ENCODE data around the gene STK31. TPM values are rescaled to one million over a fixed set of nuclear protein-coding genes. Genes with fewer than 3 reads are reported as not detected.
A peak's percentile ranks its signal among the peaks of the same experiment; 100 is the strongest.

The STK31 gene
- total and polyA plus RNA-seq, 2 donors (not counting 1 experiment from before 2014, with no cell fraction given), result 0.17 TPM; not detected in 1

GRCh38 chr7:23685731-23686130 lies 24.3 kb upstream of the STK31 start:
- DNase-seq (ENCODE audit: low read depth in 2 of 2), result peak in 1 of 2 donors; percentile 14
- no peak for TF ChIP-seq CTCF (conservative IDR thresholded peaks at IDR 0.05 in 1 of 2, IDR thresholded peaks at IDR 0.05 in 1 of 2; ENCODE audit: low read depth in 1 of 2, low read length in 2 of 2)
- no peak for TF ChIP-seq EZH2 (IDR thresholded peaks at IDR 0.05; ENCODE audit: low read length, missing control alignments)
- Histone ChIP-seq H3K36me3 (ENCODE audit: control insufficient read depth, insufficient read depth, low read length) (no peaks in the 10 kb centered on the region), H3K79me2 (ENCODE audit: control insufficient read depth, insufficient read depth, low read length) (no peaks in the 10 kb centered on the region), H3K27me3 (ENCODE audit: control insufficient read depth, insufficient read depth, low read length) (no peaks in the 10 kb centered on the region), H3K27ac (ENCODE audit: insufficient read depth, low read length) (no peak overlapping the region), H2AFZ (ENCODE audit: low read length) (no peak overlapping the region), H4K20me1 (ENCODE audit: control insufficient read depth, extremely low read depth, insufficient read depth, low read length) (no peaks in the 10 kb centered on the region), H3K4me3 (replicated peaks in 1 of 4; ENCODE audit: control extremely low read depth in 1 of 4, insufficient read depth in 1 of 4, low read depth in 3 of 4, low read length in 4 of 4) (no peak overlapping the region), H3K4me2 (ENCODE audit: extremely low read depth, insufficient read depth, low read length) (no peak overlapping the region), H3K9ac (ENCODE audit: insufficient read depth, low read length) (no peak overlapping the region), H3K4me1 (ENCODE audit: control insufficient read depth, extremely low read depth, insufficient read depth, low read length) (no peaks in the 10 kb centered on the region), H3K9me3 (ENCODE audit: control insufficient read depth, insufficient read depth, low read depth, low read length) (no peaks in the 10 kb centered on the region)

DNA sequence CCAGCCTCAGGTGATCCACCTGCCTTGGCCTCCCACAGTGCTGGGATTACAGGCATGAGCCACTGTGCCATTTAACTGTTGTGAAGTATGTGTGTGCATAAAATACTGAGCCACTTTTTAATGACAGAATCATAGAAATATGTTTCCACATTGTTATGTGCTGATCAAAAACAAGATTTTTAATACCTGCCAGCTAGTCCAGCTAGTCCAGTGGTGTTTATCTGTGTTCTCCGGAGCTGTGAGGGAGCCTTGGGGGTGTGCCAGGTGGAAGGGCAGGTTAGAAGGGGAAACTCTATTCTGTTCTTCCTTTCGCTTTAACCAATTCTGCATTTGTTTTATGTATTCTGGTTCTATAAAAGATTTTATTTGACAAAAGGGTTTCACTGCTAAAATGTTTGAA lies 23.0 kb upstream of the STK31 start:
- Histone ChIP-seq H3K4me1 (ENCODE audit: control insufficient read depth, extremely low read depth, insufficient read depth, low read length) (no peaks in the 10 kb centered on the region), H3K4me3 (replicated peaks in 1 of 4; ENCODE audit: control extremely low read depth in 1 of 4, insufficient read depth in 1 of 4, low read depth in 3 of 4, low read length in 4 of 4) (no peak overlapping the region), H3K9me3 (ENCODE audit: control insufficient read depth, insufficient read depth, low read depth, low read length) (no peaks in the 10 kb centered on the region), H3K79me2 (ENCODE audit: control insufficient read depth, insufficient read depth, low read length) (no peaks in the 10 kb centered on the region), H3K36me3 (ENCODE audit: control insufficient read depth, insufficient read depth, low read length) (no peaks in the 10 kb centered on the region), H3K27me3 (ENCODE audit: control insufficient read depth, insufficient read depth, low read length) (no peaks in the 10 kb centered on the region), H3K4me2 (ENCODE audit: extremely low read depth, insufficient read depth, low read length) (no peak overlapping the region), H3K27ac (ENCODE audit: insufficient read depth, low read length) (no peak overlapping the region), H2AFZ (ENCODE audit: low read length) (no peak overlapping the region), H3K9ac (ENCODE audit: insufficient read depth, low read length) (no peak overlapping the region), H4K20me1 (ENCODE audit: control insufficient read depth, extremely low read depth, insufficient read depth, low read length) (no peaks in the 10 kb centered on the region)
- DNase-seq (ENCODE audit: low read depth in 2 of 2), result peak in 1 of 2 donors; percentile 29
- TF ChIP-seq EZH2 (IDR thresholded peaks at IDR 0.05; ENCODE audit: low read length, missing control alignments) (no peak), CTCF (conservative IDR thresholded peaks at IDR 0.05 in 1 of 2, IDR thresholded peaks at IDR 0.05 in 1 of 2; ENCODE audit: low read depth in 1 of 2, low read length in 2 of 2) (no peak)

DNA sequence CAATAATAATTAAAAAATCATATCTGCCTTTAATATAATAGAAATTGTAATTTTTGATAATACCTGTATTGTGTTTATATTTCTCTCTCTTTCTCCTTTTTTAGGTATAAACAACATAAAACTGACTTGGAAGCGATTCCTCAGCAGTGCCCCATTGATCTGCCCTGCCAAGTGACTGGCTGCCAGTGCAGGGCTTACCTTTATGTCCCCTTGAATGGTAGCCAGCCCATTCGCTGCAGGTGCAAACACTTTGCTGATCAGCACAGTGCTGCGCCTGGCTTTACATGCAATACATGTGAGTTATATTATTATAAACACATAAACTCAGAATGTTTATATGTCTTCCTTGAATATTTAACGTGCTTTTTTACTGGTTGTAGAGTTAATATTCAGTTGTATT lies 20.9 kb upstream of the STK31 start:
- H3K36me3 ChIP-seq (ENCODE audit: control insufficient read depth, insufficient read depth, low read length), result no peaks in the 10 kb centered on the region
- TF ChIP-seq EZH2 (IDR thresholded peaks at IDR 0.05; ENCODE audit: low read length, missing control alignments) (no peak), CTCF (conservative IDR thresholded peaks at IDR 0.05 in 1 of 2, IDR thresholded peaks at IDR 0.05 in 1 of 2; ENCODE audit: low read depth in 1 of 2, low read length in 2 of 2) (no peak)
- no peaks in the 10 kb centered on the region for H3K27me3 ChIP-seq (ENCODE audit: control insufficient read depth, insufficient read depth, low read length)
- no peak overlapping the region for H3K9ac ChIP-seq (ENCODE audit: insufficient read depth, low read length)
- H3K9me3 ChIP-seq (ENCODE audit: control insufficient read depth, insufficient read depth, low read depth, low read length), result no peaks in the 10 kb centered on the region
- H3K4me3 ChIP-seq (replicated peaks in 1 of 4; ENCODE audit: control extremely low read depth in 1 of 4, insufficient read depth in 1 of 4, low read depth in 3 of 4, low read length in 4 of 4), result no peak overlapping the region
- H3K4me1 ChIP-seq (ENCODE audit: control insufficient read depth, extremely low read depth, insufficient read depth, low read length), result no peaks in the 10 kb centered on the region
- no peak overlapping the region for H3K4me2 ChIP-seq (ENCODE audit: extremely low read depth, insufficient read depth, low read length)
- no peak overlapping the region for H2AFZ ChIP-seq (ENCODE audit: low read length)
- no peak for DNase-seq (ENCODE audit: low read depth in 2 of 2)
- H3K27ac ChIP-seq (ENCODE audit: insufficient read depth, low read length), result no peak overlapping the region
- no peaks in the 10 kb centered on the region for H3K79me2 ChIP-seq (ENCODE audit: control insufficient read depth, insufficient read depth, low read length)
- no peaks in the 10 kb centered on the region for H4K20me1 ChIP-seq (ENCODE audit: control insufficient read depth, extremely low read depth, insufficient read depth, low read length)
